HG03432 (cell line): ENCODE data around the gene MTR.
"Not testable (repeated sequence)": the region's sequence is repeated elsewhere in the genome, so short reads cannot be mapped to it uniquely, and the experiment has no call there.

Experiments
- ATAC-seq: cut with Tn5 transposase; IDR thresholded peaks from one replicate; pipeline ENCODE4 v1.9.1; 2021; ENCODE audit warnings: mild to moderate bottlenecking, moderate library complexity; ENCODE audit not compliant: unreplicated experiment

Gene MTR

DNA sequence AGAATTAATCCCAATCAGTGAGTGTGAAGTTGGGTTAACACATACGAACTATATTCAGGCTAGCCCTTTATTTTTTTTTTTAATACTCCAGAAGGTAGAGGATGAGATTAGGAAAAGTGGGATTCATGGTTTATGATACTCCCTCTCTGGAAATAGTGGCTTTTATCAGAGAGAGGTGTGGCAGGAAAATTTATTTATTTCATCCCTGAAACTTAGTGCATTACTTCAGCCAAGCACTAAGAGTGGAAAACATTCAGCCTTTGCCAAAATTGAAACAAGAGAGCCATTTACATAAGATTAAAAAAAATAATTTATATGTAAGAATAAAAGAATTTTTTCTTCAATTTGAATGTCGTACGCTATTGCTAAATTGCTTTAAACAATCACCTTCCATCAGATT is 35.0 kb downstream of the MTR start:
- ATAC-seq = no peak

DNA sequence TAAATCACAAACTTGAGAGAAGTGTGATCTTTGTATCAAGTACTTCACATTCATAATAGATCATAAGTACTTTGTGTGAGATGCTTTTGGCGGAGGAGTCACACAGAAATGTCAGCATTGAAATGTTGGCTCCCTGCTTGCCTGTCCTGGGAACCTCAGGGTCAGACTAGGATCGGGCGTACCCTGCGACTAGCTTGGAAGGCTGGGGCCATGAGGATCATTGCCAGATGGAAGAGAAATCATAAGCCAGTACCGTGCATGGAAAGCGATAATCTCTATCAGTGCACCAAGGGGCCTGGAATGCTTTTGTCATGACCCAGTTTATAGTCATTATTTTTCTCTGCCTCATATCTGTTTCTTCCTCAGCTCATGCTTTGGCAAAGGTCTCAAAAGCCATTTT is 35.5 kb downstream of the MTR start:
- no peak for ATAC-seq

DNA sequence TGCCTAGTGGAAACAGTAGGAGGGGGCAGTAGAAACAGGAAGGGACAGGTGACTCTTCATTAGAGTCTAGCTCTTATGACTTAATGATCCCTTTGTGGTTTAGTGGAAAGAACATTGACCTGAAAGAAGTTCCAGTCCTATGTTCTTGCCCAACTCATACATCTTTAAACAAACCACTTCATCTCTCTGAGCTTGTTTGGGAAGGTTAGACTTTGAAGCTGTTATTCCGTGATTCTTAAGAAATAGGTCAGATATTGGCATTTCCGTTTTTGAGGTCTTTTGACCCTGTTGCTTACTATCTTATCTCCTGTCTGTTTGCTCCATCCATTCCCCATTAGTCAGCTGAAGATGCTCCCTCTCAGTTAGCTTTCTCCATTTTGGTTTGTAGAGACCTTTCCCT is 38.5 kb downstream of the MTR start:
- no peak for ATAC-seq

DNA sequence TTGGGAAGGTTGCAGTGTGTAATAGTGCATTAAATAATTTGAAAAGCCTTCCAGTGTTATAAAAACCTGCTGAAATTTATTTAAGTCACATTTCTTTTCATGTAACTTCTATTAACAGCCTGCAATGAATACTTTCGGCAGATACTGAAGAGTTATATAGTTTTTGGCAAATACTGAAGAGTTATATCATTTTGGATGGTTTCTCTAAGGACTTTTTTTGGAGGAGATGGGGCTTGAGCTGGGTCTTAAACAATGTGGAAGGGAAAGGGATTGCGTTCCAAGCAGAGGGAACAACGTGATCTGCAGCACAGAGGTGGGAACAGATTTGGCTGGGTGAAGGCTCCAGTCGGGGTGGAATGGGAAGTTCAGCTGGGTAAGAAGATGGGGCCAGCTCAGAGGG is 39.8 kb downstream of the MTR start:
- ATAC-seq = no peak

DNA sequence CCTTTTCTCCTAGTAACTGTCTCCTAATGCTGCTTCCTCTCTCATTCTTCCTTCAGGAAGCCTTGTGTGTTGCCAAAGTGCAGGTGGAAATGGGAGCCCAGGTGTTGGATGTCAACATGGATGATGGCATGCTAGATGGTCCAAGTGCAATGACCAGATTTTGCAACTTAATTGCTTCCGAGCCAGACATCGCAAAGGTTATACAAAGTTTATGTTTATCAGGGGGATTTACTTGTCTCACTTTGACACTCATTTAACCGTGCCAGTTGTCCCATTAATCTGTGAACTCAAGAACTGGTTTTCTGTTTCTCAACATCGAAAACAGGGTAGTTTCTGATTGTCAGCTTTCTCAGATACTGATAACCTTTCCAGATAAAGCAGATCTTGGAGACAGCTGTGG is 40.4 kb downstream of the MTR start:
- ATAC-seq = no peak

GRCh38 chr1:236836157-236836556 is 41.1 kb downstream of the MTR start:
- ATAC-seq = no peak

- no peak for ATAC-seq
These were observed 42.0 kb downstream of the MTR start for GRCh38 chr1:236837115-236837514.

GRCh38 chr1:236837897-236838296 is 42.8 kb downstream of the MTR start:
- ATAC-seq = no peak

DNA sequence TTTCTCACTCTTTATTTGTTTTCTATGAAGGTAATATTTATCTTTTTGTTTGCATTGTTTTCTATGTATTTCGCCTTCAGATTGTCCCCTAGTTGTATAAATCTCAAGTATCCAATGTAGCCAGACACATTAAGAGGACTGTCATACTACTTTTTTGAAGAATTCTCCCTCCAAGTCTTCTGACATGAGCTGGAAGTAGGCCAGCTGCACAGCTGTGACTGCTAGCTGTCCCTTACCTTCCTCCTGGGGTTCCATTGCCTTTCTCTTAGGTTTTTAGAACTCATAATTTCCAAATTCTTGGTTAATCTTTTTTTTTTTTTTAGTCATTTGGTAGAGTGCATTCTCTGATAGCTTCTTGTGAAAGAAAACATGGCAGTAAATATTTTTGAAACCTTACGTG is 46.2 kb downstream of the MTR start:
- ATAC-seq = no peak

DNA sequence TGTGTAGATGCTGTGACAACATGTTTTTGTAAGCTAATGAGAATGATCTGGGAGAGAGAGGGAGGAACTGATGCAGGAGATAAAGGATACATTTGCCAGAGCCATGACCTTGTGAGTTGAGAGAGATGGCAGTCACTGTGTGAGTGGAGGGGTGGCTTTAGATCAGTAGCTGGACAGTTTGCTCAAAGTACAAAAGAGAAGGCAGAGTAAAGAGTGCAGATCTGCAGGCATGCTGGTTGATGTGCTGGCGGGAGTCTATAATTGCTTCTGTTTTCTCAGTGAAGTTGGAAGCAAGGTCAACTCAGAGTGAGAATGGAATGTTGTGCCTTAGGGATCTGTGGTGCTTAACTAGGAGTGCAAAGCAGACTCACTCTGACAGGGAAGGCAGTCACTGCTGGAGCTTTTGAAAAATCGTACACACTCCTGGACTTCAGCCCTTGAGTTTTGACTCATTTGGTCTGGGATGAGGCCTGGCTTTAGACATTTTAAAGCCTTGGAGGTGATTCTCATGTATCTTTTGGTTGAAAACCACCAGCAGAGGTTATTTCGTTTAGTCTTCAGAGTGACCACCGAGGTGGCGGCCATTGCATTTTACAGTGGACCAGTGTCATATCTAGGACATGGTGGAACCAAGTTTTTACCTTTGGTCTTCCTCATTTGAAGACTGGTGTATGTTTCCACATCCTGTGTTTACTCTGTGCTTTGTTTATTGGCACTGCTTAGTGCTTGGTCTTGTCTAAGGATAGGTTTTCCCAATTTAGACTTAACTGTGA is 49.6 kb downstream of the MTR start:
- no peak for ATAC-seq

DNA sequence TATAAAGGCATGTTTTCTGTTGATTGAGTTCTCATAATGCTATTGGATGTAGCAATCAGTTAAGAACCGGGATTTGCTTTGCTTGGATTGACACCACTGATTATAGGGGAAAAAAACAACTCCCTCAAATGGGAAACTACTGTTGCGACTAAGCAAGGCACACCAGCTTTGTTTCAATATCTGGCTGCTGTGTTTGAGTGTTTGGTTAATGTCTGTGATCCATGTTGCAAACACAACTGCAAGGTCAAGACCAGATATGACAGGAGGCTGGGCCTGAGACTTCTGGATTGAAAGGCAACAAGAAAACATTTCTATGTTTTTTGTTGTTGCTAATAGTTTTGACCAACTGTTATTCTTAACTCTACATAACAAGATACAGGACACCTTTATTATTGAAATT is 50.7 kb downstream of the MTR start:
- no peak for ATAC-seq

DNA sequence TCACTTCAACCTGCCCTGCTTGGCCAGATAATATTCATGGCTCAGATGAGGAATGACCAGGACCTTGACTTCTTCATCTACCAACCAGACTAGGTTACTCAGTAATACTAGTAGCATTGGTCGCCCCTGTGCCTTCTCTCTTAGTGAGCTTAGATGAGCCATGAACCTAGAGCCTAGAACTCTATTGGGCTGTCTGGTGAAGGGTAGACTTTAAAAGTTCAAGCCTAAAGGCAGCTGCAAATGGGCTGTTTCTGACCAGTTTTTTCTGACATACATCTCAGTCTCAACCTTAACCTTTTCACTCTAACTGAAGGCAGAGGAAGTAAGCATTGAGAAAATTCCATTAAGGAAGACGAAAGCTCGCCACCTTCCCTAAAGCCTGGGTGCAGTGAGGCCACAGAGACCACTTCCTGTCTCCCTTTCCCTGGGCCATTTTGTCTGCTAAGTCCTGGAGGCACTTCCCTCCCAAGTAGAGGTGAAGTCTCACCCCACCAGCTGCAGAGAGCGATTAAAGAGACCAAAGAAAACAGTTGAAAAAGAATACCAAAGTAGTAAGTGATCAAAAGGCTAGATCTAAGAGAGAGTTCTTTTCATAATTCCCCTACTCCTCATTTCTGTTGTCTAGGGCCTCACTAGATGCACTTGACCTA is 53.3 kb downstream of the MTR start:
- ATAC-seq = no peak

- no peak for ATAC-seq
These were observed 55.2 kb downstream of the MTR start for GRCh38 chr1:236850077-236850979.

DNA sequence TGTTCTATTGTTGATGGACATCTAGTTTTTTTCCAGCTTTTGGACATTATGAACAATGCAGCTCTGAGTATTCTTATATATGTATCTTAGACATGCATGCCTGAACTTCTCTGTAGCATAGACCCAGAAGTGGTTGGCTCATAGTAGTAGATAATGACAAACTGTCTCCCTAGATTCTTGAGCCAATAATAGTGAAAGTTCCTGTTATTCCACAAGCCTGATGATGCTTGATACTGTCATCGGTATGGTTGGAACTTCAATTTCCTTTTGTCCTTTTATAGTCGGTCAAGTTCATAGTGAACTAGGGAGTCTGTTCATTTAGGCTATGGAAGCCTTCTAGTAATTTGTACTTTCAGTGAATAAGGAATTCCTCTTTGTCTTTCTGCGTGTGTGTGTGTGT is 56.8 kb downstream of the MTR start:
- ATAC-seq = no peak

DNA sequence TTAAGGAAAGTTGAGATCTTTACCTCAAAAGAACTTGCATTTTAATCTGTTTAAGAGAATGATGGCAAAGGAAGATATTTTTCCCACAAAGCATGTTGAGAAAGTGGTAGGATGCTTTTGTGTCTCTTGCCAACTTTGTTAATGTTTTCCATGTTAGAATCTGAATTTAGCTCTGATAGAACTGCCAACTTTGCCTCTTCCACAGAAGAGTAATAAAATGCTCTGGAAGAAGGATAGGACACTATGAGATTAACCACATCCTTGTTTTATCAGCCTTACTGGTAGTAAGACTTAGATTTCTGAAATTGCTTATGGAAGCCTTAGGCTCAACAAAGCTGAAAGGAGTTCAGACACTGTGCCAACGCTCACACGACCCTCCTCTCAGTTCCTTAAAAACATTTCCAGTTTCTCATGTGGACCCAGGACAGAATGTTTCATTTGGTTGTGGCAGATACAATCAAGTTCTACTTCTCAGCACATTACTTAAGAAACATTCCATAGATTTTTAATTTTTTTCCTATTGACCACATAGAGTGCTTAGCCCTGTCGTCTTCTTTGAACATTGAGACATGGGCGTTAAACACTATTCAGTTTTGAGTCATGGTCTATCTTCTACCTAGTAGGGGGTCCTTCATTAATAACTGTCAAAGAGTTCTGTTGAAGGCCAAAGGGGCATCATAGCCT is 59.0 kb downstream of the MTR start:
- no peak for ATAC-seq

GRCh38 chr1:236854605-236854983 is 59.5 kb downstream of the MTR start:
- ATAC-seq = no peak

GRCh38 chr1:236856649-236857048 is 61.6 kb downstream of the MTR start:
- ATAC-seq = not testable (repeated sequence)

- no peak for ATAC-seq
These were observed 63.1 kb downstream of the MTR start for GRCh38 chr1:236858165-236858564.

DNA sequence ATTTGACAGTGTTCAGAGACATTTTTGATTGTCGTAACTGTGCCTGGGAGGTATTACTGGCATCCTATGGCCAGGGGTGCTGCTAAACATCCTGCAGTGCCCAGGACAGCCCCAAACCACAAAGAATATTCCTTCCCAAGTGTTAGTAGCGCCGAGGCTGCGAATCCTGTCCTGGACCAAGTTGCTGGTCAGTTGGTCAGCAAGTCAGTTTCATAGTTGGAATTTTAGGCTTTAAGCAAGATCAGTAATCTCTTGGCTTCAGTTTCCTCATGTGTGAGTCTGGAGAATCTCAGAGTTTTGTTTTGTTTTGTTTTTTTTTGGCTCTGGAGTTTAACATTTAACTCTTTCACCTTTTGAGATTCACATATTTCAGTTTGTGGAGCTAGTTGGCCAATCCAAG is 65.0 kb downstream of the MTR start:
- ATAC-seq = no peak

GRCh38 chr1:236860674-236861073 is 65.6 kb downstream of the MTR start:
- ATAC-seq = no peak

GRCh38 chr1:236861560-236862218 is 66.6 kb downstream of the MTR start:
- no peak for ATAC-seq
